WI38 (cell line): ENCODE measurements around the gene PLD3.

Experiments used
- H3K4me3 ChIP-seq: 2 replicates; pipeline ENCODE4 v1.5.1; 2011; ENCODE audit warnings: low read depth, mild to moderate bottlenecking, control low read depth, low read length
- TF ChIP-seq, protein P1 (sequence below): IDR thresholded peaks from 2 replicates; pipeline ENCODE4 v1.5.1; 2012; ENCODE audit warnings: low read depth, mild to moderate bottlenecking, control low read depth, low read length

The PLD3 gene

DNA sequence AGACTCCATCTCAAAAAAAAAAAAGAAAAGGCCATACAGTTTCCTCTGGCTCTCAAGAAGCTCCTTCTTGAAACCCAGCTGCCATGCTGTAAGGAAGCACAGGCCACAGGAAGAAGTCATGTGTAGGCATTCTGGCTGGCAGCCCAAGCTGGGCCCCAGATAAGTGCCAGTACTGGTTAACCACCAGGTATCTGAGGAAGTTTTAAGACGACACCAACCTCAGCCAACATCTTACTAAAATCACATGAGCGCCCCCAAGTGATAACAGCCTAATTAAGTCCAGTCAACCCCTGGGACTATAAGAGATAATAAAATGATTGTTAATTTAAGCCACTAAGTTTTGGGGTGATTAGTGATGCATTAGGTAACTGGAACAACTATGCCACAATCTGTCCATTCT is 36.0 kb upstream of the PLD3 start:
- TF ChIP-seq, protein P1, sequence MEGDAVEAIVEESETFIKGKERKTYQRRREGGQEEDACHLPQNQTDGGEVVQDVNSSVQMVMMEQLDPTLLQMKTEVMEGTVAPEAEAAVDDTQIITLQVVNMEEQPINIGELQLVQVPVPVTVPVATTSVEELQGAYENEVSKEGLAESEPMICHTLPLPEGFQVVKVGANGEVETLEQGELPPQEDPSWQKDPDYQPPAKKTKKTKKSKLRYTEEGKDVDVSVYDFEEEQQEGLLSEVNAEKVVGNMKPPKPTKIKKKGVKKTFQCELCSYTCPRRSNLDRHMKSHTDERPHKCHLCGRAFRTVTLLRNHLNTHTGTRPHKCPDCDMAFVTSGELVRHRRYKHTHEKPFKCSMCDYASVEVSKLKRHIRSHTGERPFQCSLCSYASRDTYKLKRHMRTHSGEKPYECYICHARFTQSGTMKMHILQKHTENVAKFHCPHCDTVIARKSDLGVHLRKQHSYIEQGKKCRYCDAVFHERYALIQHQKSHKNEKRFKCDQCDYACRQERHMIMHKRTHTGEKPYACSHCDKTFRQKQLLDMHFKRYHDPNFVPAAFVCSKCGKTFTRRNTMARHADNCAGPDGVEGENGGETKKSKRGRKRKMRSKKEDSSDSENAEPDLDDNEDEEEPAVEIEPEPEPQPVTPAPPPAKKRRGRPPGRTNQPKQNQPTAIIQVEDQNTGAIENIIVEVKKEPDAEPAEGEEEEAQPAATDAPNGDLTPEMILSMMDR: no peak
- H3K4me3 ChIP-seq: no peak overlapping the region

DNA sequence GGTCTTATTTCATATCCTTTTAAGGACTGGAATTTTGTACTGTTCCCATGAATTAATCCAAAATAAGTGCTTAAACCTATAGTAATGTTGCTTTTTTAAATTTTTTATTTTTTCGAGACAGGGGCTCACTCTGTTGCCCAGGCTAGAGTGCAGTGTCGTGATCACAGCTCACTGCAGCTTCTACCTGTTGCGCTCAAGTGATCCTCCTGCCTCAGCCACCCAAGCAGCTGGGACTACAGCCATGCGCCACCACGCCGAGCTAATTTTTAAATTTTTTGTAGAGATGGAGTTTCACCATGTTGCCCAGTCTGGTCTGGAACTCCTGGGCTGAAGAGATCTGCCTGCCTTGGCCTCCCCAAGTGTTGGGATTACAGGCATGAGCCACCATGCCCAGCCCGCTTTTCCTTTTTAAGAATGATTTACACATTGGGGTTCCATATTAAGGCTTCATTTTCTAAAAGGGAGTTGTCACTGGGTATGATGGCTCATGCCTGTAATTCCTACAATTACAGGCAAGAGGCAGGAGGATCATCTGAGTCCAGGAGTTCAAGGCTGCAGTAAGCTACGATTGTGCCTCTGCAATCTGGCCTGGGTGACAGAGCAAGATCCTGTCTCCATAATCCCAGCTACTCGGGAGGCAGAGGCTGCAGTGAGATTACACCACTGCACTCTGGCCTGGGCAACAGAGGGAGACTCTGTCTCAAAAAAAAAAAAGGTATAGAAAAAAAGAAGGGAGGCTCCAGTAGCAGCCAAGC is 35.1 kb upstream of the PLD3 start:
- no peak overlapping the region for H3K4me3 ChIP-seq
- TF ChIP-seq, protein P1: no peak

DNA sequence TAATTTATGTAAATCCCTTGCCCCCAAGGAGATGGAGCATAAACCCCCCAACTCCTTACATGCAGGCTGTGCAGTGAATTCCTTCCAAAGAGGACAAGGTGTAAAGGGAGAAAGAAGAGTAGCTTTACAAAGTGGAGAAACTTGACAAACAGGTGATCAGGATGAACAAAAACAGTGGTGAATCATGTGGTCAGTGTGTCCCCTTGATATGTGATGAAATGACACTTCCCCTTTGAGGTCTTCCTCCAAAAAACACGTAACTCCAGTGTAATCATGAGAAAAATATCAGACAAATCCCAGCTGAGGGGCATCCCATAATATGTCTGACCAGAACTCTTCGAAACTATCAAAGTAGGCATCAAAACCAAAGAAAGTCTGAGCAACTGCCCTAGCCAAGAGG is 33.8 kb upstream of the PLD3 start:
- H3K4me3 ChIP-seq: no peak overlapping the region
- TF ChIP-seq, protein P1: no peak

DNA sequence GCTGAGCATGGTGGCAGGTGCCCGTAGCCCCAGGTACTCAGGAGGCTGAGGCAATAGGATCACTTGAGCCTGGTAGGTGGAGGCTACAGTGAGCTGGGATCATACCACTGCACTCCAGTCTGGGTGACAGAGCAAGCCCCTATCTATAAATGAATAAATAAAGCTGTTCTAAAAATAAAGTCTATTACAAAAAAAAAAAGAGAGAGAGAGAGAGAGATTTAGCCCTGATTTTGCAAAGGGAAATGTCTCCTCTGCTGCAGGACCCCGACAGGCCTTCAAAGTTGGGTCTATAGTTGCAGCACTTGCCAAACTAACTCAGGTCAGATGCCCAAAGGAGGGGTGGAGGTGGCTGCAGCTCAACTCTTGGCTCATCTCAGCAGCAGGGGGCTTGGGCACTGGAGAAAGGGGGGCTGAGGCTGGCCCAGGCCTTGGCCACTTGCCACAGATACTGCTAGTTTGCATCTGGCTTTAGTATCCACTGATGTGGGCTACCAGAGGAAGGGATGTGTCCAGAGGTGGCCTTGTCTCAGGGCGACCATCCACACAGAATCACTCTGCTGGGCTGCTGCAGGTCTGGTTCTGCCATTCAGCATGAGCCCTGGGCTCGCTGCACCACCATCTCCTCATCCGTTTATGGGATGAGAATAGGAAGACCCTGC is 32.6 kb upstream of the PLD3 start:
- H3K4me3 ChIP-seq: no peak overlapping the region
- TF ChIP-seq, protein P1: no peak

DNA sequence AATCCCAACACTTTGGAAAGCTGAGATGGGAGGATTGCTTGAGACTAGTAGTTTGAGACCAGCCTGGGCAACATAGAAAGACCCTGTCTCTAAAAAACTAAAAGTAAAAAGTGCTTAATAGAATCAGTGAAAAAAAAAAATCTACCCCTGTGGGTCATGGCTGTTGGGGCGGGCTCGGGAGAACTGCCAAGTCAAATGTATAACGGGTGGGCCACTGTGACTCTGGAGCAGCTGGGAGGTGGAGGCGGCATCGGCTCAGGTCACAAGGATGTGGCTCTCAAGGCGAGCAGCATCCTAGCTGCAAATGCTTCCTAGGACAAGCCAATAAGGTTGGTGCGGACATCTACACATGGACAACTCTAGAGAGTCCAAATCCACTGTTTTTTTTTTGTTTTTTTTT is 31.2 kb upstream of the PLD3 start:
- TF ChIP-seq, protein P1: no peak
- H3K4me3 ChIP-seq: no peak overlapping the region

DNA sequence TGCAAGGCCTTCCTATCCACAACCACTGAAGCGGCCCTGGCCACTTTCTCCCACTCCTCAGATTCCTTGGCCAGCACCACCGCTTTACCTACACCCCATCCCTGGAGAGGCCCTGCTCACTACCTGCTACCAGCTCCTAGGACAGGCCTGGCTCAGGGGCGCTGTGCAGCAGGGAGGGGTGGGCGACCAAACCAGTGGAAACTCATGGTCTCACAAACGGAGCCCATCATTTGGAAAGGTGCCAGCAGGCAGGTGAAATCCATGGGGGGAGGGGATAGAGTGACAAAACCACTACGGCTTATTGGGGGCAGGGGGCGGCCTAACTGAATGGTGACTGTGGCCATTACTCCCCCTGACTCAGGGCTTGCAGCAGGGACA is 27.9 kb upstream of the PLD3 start:
- H3K4me3 ChIP-seq: no peak overlapping the region
- TF ChIP-seq, protein P1: no peak

DNA sequence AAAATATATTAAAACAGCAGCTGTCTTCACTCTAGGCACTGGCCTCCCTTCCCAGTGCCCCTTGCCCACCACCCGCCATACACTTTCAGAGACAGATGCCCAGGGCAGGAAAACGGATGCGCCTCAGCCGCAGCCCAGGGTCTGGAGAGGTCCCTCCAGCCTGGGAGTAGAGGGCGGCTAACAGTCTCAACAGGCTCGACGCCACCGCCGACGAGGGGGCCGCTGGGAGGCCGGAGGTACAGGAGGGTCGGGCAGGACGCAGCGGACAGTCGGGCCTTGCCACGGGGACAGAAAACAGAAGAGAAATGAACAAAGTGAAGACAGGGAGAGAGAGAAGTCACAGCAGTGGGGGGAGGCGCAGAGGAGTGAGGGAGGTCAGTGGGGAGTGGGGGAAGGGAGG is 27.4 kb upstream of the PLD3 start:
- H3K4me3 ChIP-seq: no peak overlapping the region
- TF ChIP-seq, protein P1: no peak
